ENCODE data around the gene TAS2R60.
A peak's percentile ranks its signal among the peaks of the same experiment; 100 is the strongest.

Gene TAS2R60

DNA sequence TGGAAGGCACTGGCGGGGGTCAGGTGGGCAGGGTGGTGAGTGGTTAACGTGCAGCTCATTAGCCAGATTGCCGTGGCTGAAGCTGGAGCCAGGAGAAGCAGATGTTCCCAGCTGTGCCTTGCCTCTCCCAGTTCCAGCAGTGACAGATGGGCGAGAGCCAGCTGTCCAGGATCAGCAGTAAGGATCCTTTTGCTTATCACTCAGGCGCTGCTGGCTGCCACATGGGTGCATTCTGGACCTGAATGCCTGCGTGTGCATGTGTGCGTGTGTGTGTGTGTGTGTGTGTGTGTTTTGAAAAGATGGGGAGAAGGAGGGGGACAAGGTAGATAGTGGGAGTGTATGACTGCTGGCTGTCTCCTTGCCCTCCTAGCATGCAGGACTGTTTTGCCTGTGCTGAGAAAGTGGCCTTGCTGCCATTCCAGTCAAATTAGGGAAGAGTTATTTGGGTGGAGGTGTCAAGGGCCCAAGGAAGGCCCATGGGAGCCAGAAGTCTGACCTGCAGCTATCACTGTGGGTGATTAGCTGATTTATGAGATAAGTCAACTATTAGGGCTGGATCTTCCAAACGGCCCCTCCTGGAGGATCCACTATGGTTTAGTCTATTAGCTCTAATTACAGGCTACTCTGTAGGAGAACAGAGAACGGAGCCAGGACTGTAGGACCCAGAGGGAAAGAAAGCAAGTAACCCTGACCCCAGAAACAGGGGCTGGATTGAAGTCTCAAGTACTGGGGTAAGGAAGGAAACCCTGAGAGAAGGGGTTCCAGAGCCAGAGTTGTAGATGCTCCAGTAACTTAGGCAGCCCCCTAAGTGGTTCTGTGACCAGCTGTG, 37.9 kb upstream of the TAS2R60 start:
- in situ Hi-C loops (cut with MboI; ENCODE audit: low pct_unique_long_range_greater_than_20kb, low sequenced_read_pairs, unreplicated experiment) = loop anchor here (25.0 kb wide), 1 partner anchor 168 kb away; no protein-coding TSS in a partner anchor
- TF ChIP-seq, protein P1, sequence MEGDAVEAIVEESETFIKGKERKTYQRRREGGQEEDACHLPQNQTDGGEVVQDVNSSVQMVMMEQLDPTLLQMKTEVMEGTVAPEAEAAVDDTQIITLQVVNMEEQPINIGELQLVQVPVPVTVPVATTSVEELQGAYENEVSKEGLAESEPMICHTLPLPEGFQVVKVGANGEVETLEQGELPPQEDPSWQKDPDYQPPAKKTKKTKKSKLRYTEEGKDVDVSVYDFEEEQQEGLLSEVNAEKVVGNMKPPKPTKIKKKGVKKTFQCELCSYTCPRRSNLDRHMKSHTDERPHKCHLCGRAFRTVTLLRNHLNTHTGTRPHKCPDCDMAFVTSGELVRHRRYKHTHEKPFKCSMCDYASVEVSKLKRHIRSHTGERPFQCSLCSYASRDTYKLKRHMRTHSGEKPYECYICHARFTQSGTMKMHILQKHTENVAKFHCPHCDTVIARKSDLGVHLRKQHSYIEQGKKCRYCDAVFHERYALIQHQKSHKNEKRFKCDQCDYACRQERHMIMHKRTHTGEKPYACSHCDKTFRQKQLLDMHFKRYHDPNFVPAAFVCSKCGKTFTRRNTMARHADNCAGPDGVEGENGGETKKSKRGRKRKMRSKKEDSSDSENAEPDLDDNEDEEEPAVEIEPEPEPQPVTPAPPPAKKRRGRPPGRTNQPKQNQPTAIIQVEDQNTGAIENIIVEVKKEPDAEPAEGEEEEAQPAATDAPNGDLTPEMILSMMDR (IDR thresholded peaks at IDR 0.05; ENCODE audit: extremely low read depth, insufficient read depth, missing control alignments) = no peak
- DNase-seq (ENCODE audit: low spot score) = no peak

DNA sequence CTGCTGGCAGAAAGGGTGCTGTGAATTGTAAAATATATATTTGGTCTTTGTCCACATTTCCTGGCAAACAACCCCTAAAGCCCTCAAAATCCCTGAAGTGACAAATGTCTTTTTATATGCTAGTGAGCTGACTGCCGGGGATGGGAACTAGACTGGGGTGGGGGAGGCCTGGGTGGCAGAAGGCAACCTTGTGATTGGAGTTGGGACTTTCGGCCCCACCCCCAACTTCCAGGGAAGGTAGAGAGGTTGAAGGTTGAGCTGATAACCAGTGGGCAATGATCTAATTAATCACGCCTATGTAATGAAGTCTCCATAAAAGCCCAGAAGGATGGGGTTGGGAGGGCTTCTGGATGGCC, 37.3 kb upstream of the TAS2R60 start:
- TF ChIP-seq, protein P1 (IDR thresholded peaks at IDR 0.05; ENCODE audit: extremely low read depth, insufficient read depth, missing control alignments) = no peak
- in situ Hi-C loops (cut with MboI; ENCODE audit: low pct_unique_long_range_greater_than_20kb, low sequenced_read_pairs, unreplicated experiment) = loop anchor here (25.0 kb wide), 1 partner anchor 169 kb away; no protein-coding TSS in a partner anchor

DNA sequence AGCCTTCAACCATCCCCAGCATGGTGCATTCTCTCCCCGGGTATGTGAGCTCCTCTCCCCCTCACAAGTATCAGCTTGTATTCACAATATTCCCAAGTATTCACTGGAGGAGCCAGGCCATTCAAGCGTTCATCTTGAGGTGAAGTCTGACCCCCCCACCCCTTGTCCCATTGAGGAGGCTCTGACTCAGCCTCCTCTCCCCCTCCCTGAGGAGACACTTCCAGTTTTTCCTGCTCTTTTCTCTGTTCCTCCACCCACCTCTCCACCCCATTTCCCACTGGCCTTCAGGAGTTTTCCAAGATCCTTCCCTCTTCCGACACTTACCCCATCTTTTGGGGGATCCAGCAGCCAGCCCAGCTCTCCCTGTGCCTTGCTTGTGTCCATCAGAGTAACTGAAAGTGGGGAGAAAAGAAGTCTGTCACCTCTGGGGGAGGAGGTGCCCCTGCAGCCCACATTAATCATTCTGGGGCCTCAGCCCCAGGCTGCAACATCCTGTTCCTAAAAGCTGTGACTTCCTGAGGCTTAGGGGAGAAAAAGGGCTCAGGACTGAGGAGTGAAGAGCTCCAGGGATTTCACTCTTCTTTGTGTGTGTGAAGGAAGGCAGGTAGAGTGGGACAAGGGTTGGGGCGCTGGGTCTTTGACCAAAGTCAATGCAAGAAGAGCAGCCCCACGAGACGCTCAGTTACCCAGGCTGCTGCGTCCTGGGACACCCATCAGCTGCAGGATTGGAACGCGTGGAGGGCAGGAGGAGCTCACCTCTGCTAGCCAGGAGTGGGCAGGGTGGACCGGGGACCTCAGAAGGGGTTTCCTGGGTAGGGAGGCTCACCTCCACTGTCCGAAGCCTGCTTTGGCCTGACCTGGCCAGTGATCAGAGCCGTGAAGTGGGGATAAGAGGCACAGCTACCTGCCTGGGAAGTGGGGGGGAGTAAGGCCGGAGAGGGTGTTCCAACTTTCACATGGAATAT, 35.7 kb upstream of the TAS2R60 start:
- no peak for DNase-seq (ENCODE audit: low spot score)
- TF ChIP-seq, protein P1 (IDR thresholded peaks at IDR 0.05; ENCODE audit: extremely low read depth, insufficient read depth, missing control alignments) = no peak
- in situ Hi-C loops (cut with MboI; ENCODE audit: low pct_unique_long_range_greater_than_20kb, low sequenced_read_pairs, unreplicated experiment) = loop anchor here (25.0 kb wide), 1 partner anchor 170 kb away; no protein-coding TSS in a partner anchor

More for the DNA sequence above, 37.3 kb upstream of the TAS2R60 start:
- no peak for DNase-seq (ENCODE audit: low spot score)

DNA sequence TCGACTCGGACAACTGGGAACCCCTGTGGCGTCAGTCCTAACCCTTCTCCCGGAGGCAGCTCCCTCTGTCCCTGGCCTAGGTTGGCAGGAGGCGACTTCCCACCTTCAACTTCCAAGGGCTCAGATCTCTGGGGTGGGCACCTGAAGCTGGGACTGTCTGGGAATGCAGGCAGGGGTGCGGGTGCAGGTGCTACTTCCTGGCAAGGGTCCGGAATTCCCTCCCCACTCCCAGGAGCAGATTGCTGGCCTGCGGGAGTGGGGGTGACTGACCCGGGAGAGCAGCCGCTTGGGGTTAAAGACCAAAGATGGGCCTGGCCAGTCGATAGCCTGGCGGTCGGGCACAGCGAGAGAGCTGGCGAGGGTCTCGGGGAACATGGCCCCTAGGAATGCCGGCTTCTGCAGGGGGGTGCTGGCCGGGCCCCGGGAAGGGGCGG, 35.0 kb upstream of the TAS2R60 start:
- no peak for DNase-seq (ENCODE audit: low spot score)
- TF ChIP-seq, protein P1 (IDR thresholded peaks at IDR 0.05; ENCODE audit: extremely low read depth, insufficient read depth, missing control alignments) = no peak
- in situ Hi-C loops (cut with MboI; ENCODE audit: low pct_unique_long_range_greater_than_20kb, low sequenced_read_pairs, unreplicated experiment) = loop anchor here (25.0 kb wide), 1 partner anchor 171 kb away; no protein-coding TSS in a partner anchor

DNA sequence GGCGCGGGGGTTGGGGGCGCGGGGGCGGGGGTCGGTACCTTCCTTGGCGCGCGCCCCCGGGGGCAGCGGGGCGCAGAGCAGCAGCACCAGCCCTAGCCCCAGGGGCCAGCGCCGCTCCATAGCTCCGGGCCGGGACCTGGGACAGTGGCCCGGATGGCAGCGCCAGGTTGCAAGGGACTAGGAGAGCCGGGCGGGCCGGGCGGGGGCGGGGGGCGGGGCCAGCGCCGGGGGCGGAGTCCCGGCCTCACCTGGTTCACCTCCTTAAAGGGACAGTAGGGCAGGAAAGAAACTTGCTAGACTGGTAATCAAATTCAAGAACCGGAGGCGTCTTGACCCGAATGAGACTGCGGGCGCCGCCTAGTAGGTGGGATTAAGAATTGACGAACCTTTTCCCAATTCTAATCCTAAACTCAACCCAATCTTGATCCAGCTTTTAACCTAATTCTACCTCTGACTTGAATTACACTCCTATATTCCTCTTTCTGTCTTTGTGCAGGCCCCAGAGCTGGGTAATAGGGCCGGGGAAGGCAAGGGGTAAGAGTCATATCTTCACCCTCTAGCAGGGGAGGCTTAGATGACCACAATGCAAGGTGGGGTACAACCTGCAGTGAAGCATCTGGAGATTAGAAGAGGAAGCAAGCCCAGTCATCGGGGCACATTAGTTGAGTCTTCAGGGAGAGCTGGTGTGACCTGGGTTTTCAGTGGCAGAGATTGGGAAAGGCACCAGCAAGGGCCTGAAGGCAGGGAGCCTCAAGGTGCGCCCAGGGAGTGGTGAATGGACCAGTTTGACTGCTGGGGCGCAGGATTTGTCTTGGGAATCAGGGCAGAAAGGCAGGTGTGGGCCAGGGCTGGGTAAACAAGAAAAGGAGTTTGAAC, 34.3 kb upstream of the TAS2R60 start, which contains the start of gene EPHA1:
EPHA1 (minus strand) TSS at position 171 of the 876 bp plus-strand sequence; CDS start at position 120, 51 bp downstream.
- TF ChIP-seq, protein P1 (IDR thresholded peaks at IDR 0.05; ENCODE audit: extremely low read depth, insufficient read depth, missing control alignments) = peak; percentile 17
- DNase-seq (ENCODE audit: low spot score) = peak; percentile 75
- in situ Hi-C loops (cut with MboI; ENCODE audit: low pct_unique_long_range_greater_than_20kb, low sequenced_read_pairs, unreplicated experiment) = loop anchor here (25.0 kb wide), 1 partner anchor 172 kb away; no protein-coding TSS in a partner anchor
